Prostate gland (tissue), 2 donors: ENCODE data around the gene GOLIM4.

Experiments
- POLR2AphosphoS5 ChIP-seq: sonication (generic); formaldehyde crosslinking; IDR thresholded peaks from one replicate; pipeline ENCODE4 v1.6.1; 2017; ENCODE audit warnings: antibody characterized with exemption
- TF ChIP-seq, protein P1 (sequence below), 4 experiments: fragments of 200-600 bp in 2 of 4; fragments of 450-650 bp in 2 of 4; sonication (generic) in 2 of 4; IDR thresholded peaks; 1 replicate in 3 of 4; 2 replicates in 1 of 4; pipeline ENCODE4 v1.5.1; 2016 to 2019; ENCODE audit warnings: antibody characterized with exemption in 4 of 4, mild to moderate bottlenecking in 2 of 4, moderate library complexity in 2 of 4

DNA sequence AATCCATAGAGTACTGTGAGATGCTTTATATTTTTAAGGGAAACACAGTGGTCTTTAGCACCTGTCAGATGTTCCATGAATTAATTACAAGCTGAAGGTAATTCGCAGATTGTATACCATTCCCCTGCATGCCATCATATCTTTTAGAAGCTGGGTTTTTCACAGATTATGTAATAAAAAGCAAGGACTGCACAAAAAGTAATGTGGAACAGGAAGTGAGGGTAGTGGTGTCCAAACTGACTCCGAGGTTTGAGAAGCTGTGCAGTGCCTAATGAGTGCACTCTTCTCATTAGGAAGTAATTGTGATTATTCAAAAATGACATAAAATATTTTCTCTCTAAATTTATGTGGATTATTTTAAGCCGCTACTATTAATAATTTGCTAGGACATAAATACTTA is 123.2 kb downstream of the GOLIM4 start:
- TF ChIP-seq, protein P1, sequence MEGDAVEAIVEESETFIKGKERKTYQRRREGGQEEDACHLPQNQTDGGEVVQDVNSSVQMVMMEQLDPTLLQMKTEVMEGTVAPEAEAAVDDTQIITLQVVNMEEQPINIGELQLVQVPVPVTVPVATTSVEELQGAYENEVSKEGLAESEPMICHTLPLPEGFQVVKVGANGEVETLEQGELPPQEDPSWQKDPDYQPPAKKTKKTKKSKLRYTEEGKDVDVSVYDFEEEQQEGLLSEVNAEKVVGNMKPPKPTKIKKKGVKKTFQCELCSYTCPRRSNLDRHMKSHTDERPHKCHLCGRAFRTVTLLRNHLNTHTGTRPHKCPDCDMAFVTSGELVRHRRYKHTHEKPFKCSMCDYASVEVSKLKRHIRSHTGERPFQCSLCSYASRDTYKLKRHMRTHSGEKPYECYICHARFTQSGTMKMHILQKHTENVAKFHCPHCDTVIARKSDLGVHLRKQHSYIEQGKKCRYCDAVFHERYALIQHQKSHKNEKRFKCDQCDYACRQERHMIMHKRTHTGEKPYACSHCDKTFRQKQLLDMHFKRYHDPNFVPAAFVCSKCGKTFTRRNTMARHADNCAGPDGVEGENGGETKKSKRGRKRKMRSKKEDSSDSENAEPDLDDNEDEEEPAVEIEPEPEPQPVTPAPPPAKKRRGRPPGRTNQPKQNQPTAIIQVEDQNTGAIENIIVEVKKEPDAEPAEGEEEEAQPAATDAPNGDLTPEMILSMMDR (IDR thresholded peaks at IDR 0.05) = no peak
- TF ChIP-seq POLR2AphosphoS5 = no peak
